Liver (tissue), 9 donors: ENCODE data around the gene NTM. TPM values are rescaled to one million over a fixed set of nuclear protein-coding genes. Genes with fewer than 3 reads are reported as not detected.

ENCODE experiments used
- DNase-seq: peaks from one replicate; pipeline ENCODE4 v3.0.0-alpha.2; 2017; ENCODE audit warnings: low spot score
- H3K27ac ChIP-seq, 2 donors: one replicate each; pipeline ENCODE4 v1.7.0; 2013; ENCODE audit warnings: inconsistent platforms in 2 of 2, low read length in 2 of 2, control low read depth in 1 of 2, low read depth in 1 of 2, mild to moderate bottlenecking in 1 of 2
- H3K27me3 ChIP-seq, 4 donors: one replicate each; pipeline versions ENCODE4 v1.6.1 to v1.7.0; 2013; ENCODE audit warnings: low read length in 3 of 4, inconsistent platforms in 1 of 4, mild to moderate bottlenecking in 1 of 4, moderate library complexity in 1 of 4; ENCODE audit not compliant: control insufficient read depth in 4 of 4, insufficient read depth in 4 of 4
- H3K36me3 ChIP-seq, 4 donors: one replicate each; pipeline versions ENCODE4 v1.6.1 to v1.7.0; 2013; ENCODE audit warnings: low read length in 3 of 4, mild to moderate bottlenecking in 3 of 4, low read depth in 1 of 4, moderate library complexity in 1 of 4; ENCODE audit not compliant: control insufficient read depth in 4 of 4, insufficient read depth in 3 of 4
- H3K4me1 ChIP-seq, 4 donors: one replicate each; pipeline versions ENCODE4 v1.6.1 to v1.7.0; 2013; ENCODE audit warnings: low read length in 3 of 4, mild to moderate bottlenecking in 3 of 4, moderate library complexity in 1 of 4; ENCODE audit not compliant: control insufficient read depth in 4 of 4, insufficient read depth in 4 of 4
- H3K4me3 ChIP-seq, 3 donors: one replicate each; pipeline versions ENCODE4 v1.6.1 to v1.7.0; 2013; ENCODE audit warnings: low read length in 3 of 3, control low read depth in 1 of 3, low read depth in 1 of 3, mild to moderate bottlenecking in 1 of 3
- H3K9ac ChIP-seq, 2 donors: one replicate each; pipeline ENCODE4 v1.7.0; 2013; ENCODE audit warnings: low read length in 2 of 2, mild to moderate bottlenecking in 2 of 2, moderate library complexity in 2 of 2, control low read depth in 1 of 2, low read depth in 1 of 2
- H3K9me3 ChIP-seq, 4 donors: one replicate each; pipeline versions ENCODE4 v1.6.1 to v1.7.0; 2013; ENCODE audit warnings: low read length in 3 of 4; ENCODE audit not compliant: control insufficient read depth in 4 of 4
- CTCF ChIP-seq: fragments of 150-350 bp; IDR thresholded peaks from 2 replicates; pipeline ENCODE4 v1.5.1; 2017; ENCODE audit warnings: improper control_type of control experiment, low read depth, low read length; ENCODE audit not compliant: missing input control
- EGR1 ChIP-seq, 2 donors: IDR thresholded peaks; 2 replicates each; pipeline ENCODE4 v1.6.1; 2016 to 2018; ENCODE audit warnings: antibody characterized with exemption in 2 of 2, low read depth in 2 of 2
- FOXA1 ChIP-seq: IDR thresholded peaks from 2 replicates; pipeline ENCODE4 v1.6.1; 2016; ENCODE audit warnings: antibody characterized with exemption
- FOXA2 ChIP-seq: IDR thresholded peaks from 2 replicates; pipeline ENCODE4 v1.6.1; 2016; ENCODE audit warnings: antibody characterized with exemption
- GABPA ChIP-seq, 2 donors: IDR thresholded peaks in 1 of 2; conservative IDR thresholded peaks in 1 of 2; 2 replicates each; pipeline ENCODE4 v1.6.1; 2016; ENCODE audit warnings: antibody characterized with exemption in 2 of 2, mild to moderate bottlenecking in 1 of 2, moderate library complexity in 1 of 2
- HNF4A ChIP-seq, 2 donors: conservative IDR thresholded peaks; 2 replicates each; pipeline ENCODE4 v1.6.1; 2016; ENCODE audit warnings: antibody characterized with exemption in 2 of 2, mild to moderate bottlenecking in 2 of 2
- HNF4G ChIP-seq: IDR thresholded peaks from 2 replicates; pipeline ENCODE4 v1.6.1; 2016; ENCODE audit warnings: antibody characterized with exemption
- JUND ChIP-seq, 2 donors: IDR thresholded peaks; 2 replicates each; pipeline ENCODE4 v1.6.1; 2016; ENCODE audit warnings: antibody characterized with exemption in 2 of 2
- MAX ChIP-seq: IDR thresholded peaks from 2 replicates; pipeline ENCODE4 v1.6.1; 2016; ENCODE audit warnings: antibody characterized with exemption
- NR2F2 ChIP-seq: IDR thresholded peaks from 2 replicates; pipeline ENCODE4 v1.6.1; 2016; ENCODE audit warnings: antibody characterized with exemption
- RAD21 ChIP-seq, 2 donors: IDR thresholded peaks; 2 replicates each; pipeline ENCODE4 v1.6.1; 2016; ENCODE audit warnings: antibody characterized with exemption in 2 of 2, mild to moderate bottlenecking in 2 of 2
- REST ChIP-seq: IDR thresholded peaks from 2 replicates; pipeline ENCODE4 v1.6.1; 2016; ENCODE audit warnings: antibody characterized with exemption, mild to moderate bottlenecking
- RXRA ChIP-seq, 2 donors: IDR thresholded peaks; 2 replicates each; pipeline ENCODE4 v1.6.1; 2017 to 2018; ENCODE audit warnings: antibody characterized with exemption in 2 of 2, mild to moderate bottlenecking in 1 of 2
- SP1 ChIP-seq: IDR thresholded peaks from 2 replicates; pipeline ENCODE4 v1.6.1; 2018; ENCODE audit warnings: antibody characterized with exemption, mild to moderate bottlenecking
- TAF1 ChIP-seq: conservative IDR thresholded peaks from 2 replicates; pipeline ENCODE4 v1.6.1; 2016; ENCODE audit warnings: antibody characterized with exemption, mild to moderate bottlenecking
- YY1 ChIP-seq: IDR thresholded peaks from 2 replicates; pipeline ENCODE4 v1.6.1; 2016; ENCODE audit warnings: antibody characterized with exemption, mild to moderate bottlenecking
- ZBTB33 ChIP-seq: IDR thresholded peaks from 2 replicates; pipeline ENCODE4 v1.6.1; 2016; ENCODE audit warnings: antibody characterized with exemption
- WGBS: extraction: QIAGEN DNeasy Blood & Tissue Kit; methylation state at CpG from one replicate; pipeline ENCODE4 v1.1.7; 2013; 5-methylcytosine and 5-hydroxymethylcytosine counted together
- polyA plus RNA-seq, 2 donors: library from polyadenylated mRNA; stranded (reverse) in 1 of 2; unstranded in 1 of 2; fragments of 200-250 nt in 1 of 2; fragments of >200 nt in 1 of 2; fragmentation: Nextera tagmentation in 1 of 2; extraction: Ambion mirVana in 1 of 2; gene quantifications; one replicate each; pipeline versions ENCODE4 v1.2.1 to v1.2.3, GENCODE V29; 2013 to 2015
- total RNA-seq, 2 donors: library from RNA; depleted of rRNA; stranded (reverse); fragments of >200 nt; gene quantifications; one replicate each; pipeline ENCODE4 v1.2.3, GENCODE V29; 2014
- TF ChIP-seq, protein P1 (sequence below): IDR thresholded peaks from 2 replicates; pipeline ENCODE4 v1.6.1; 2016; ENCODE audit warnings: antibody characterized with exemption
- donor health status: healthy.
- donor health status: healthy.
- donor health status: healthy.
- donor health status: healthy.
- donor health status: healthy.

The NTM gene
- total and polyA plus RNA-seq, 4 donors = 0.08 to 1.1 (median 0.08) TPM; not detected in 1

DNA sequence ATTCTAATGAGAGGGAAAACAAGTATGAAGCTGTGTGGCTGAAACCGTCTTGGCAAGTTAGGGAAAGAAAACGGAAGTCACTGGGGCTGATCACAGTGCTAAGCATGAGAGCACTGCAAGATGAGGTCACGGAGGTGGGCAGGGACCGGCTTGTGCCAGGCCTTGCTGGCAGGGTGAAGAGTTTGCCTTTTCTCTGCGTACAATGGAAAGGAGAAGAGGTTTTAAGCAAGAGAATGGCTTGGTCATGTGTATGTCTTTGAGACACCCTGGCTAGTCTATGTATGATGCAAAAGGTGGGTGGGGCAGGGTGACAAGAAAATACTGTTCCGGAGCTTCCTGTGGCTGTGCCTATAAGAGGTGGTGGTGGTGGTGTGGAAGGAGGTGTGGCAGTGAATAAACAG, 567.9 kb downstream of the NTM start:
- H3K4me1 ChIP-seq = no peaks in the 10 kb centered on the region
- WGBS = 74% methylated on average over 6 of the region's 6 CpGs
- H3K27me3 ChIP-seq = peaks cover 0 to 4% (median 3%) of the 10 kb centered on the region in 4 donors
- TF ChIP-seq, protein P1, sequence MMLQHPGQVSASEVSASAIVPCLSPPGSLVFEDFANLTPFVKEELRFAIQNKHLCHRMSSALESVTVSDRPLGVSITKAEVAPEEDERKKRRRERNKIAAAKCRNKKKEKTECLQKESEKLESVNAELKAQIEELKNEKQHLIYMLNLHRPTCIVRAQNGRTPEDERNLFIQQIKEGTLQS = no peak
- TF ChIP-seq REST (no peak), HNF4A (conservative IDR thresholded peaks at IDR 0.05) (no peak), EGR1 (IDR thresholded peaks at IDR 0.05; ENCODE audit: low read depth in 2 of 2) (no peak), TAF1 (no peak), YY1 (no peak), FOXA2 (no peak), GABPA (IDR thresholded peaks at IDR 0.05 in 1 of 2, conservative IDR thresholded peaks at IDR 0.05 in 1 of 2) (no peak), FOXA1 (no peak), HNF4G (no peak), SP1 (no peak), JUND (IDR thresholded peaks at IDR 0.05) (no peak), MAX (no peak), RXRA (IDR thresholded peaks at IDR 0.05) (no peak), CTCF (no peak), ZBTB33 (no peak), RAD21 (IDR thresholded peaks at IDR 0.05) (no peak), NR2F2 (no peak)
- no peak for DNase-seq
- H3K9me3 ChIP-seq = no peaks in the 10 kb centered on the region
- no peak overlapping the region for H3K27ac ChIP-seq
- no peaks in the 10 kb centered on the region for H3K36me3 ChIP-seq
- no peak overlapping the region for H3K4me3 ChIP-seq
- H3K9ac ChIP-seq = no peak overlapping the region
